H1 (cell line): Measurements from ENCODE around the gene CACNA1D. TPM values are rescaled to one million over a fixed set of nuclear protein-coding genes. Genes with fewer than 3 reads are reported as not detected.

Experiments used
- CTCF ChIA-PET: fragments of 300-600 bp; sonication (Branson Sonifier 250); formaldehyde crosslinking; loops from one replicate; lab custom pipeline; 2021; ENCODE audit not compliant: partially characterized antibody; lab: Charles Lee
- POLR2A ChIA-PET: fragments of 300-600 bp; sonication (Branson Sonifier 250); formaldehyde crosslinking; loops from one replicate; lab custom pipeline; 2021; ENCODE audit warnings: inconsistent platforms; ENCODE audit not compliant: partially characterized antibody; lab: Charles Lee
- DNase-seq, 2 experiments: peaks; one replicate each; pipeline versions ENCODE4 v3.0.0 to v3.0.0-alpha.2; 2010 to 2022; ENCODE audit warnings: low spot score in 2 of 2, low read depth in 1 of 2, mixed read lengths in 1 of 2
- FAIRE-seq: peaks from 2 replicates; lab custom pipeline; 2011; peaks lifted over from hg19 to GRCh38; lab: Jason Lieb, UNC
- H2AFZ ChIP-seq: 2 replicates; pipeline ENCODE4 v1.8.1; 2012; ENCODE audit warnings: low read length, inconsistent platforms
- H2AK5ac ChIP-seq: 2 replicates; pipeline ENCODE4 v1.6.1; 2013; ENCODE audit warnings: low read depth, low read length
- H2BK120ac ChIP-seq: replicated peaks from 2 replicates; pipeline ENCODE3; 2013; ENCODE audit warnings: low read depth, low read length, inconsistent platforms
- H2BK12ac ChIP-seq: 2 replicates; pipeline ENCODE4 v1.6.1; 2013; ENCODE audit warnings: low read depth, low read length
- H2BK15ac ChIP-seq: 2 replicates; pipeline ENCODE4 v1.6.1; 2013; ENCODE audit warnings: low read length
- H2BK20ac ChIP-seq: 2 replicates; pipeline ENCODE4 v1.6.1; 2013; ENCODE audit warnings: low read length
- H2BK5ac ChIP-seq: 2 replicates; pipeline ENCODE4 v1.6.1; 2013; ENCODE audit warnings: low read depth, low read length
- H3K14ac ChIP-seq: 2 replicates; pipeline ENCODE4 v1.6.1; 2013; ENCODE audit warnings: inconsistent platforms; ENCODE audit not compliant: insufficient read length
- H3K18ac ChIP-seq: 2 replicates; pipeline ENCODE4 v1.6.1; 2013; ENCODE audit warnings: low read length; ENCODE audit errors: extremely low read depth
- H3K23ac ChIP-seq: 2 replicates; pipeline ENCODE4 v1.6.1; 2013; ENCODE audit warnings: inconsistent platforms; ENCODE audit not compliant: insufficient read length
- H3K23me2 ChIP-seq: 2 replicates; pipeline ENCODE4 v1.6.1; 2013; ENCODE audit warnings: low read depth, low read length
- H3K27ac ChIP-seq: 2 replicates; pipeline ENCODE4 v1.6.1; 2011; ENCODE audit warnings: low read depth, low read length, inconsistent platforms
- H3K27me3 ChIP-seq, 4 experiments: replicated peaks in 1 of 4; 1 replicate in 1 of 4; 2 replicates in 3 of 4; pipeline versions ENCODE4 v1.6.1 to v1.8.1; 2011 to 2013; ENCODE audit warnings: low read length in 3 of 4, mild to moderate bottlenecking in 3 of 4, inconsistent platforms in 2 of 4, mixed read lengths in 2 of 4, moderate library complexity in 1 of 4; ENCODE audit not compliant: control insufficient read depth in 3 of 4, insufficient read depth in 3 of 4; ENCODE audit errors: extremely low read depth in 1 of 4
- H3K36me3 ChIP-seq, 4 experiments: 2 replicates each; pipeline versions ENCODE4 v1.6.1 to v1.8.1; 2011 to 2013; ENCODE audit warnings: mild to moderate bottlenecking in 4 of 4, low read length in 3 of 4, moderate library complexity in 2 of 4, control low read depth in 1 of 4, inconsistent platforms in 1 of 4; ENCODE audit not compliant: insufficient read depth in 4 of 4, control insufficient read depth in 2 of 4
- H3K4ac ChIP-seq: replicated peaks from 2 replicates; pipeline ENCODE3; 2013; ENCODE audit warnings: low read length, low read depth, mixed read lengths, inconsistent platforms; ENCODE audit not compliant: insufficient read length
- H3K4me1 ChIP-seq, 4 experiments: replicated peaks in 1 of 4; 1 replicate in 1 of 4; 2 replicates in 3 of 4; pipeline versions ENCODE4 v1.6.1 to v1.8.1; 2011 to 2013; ENCODE audit warnings: low read length in 3 of 4, inconsistent platforms in 2 of 4, mixed read lengths in 1 of 4; ENCODE audit not compliant: insufficient read depth in 4 of 4, control insufficient read depth in 3 of 4
- H3K4me2 ChIP-seq, 2 experiments: 2 replicates each; pipeline versions ENCODE4 v1.6.1 to v1.8.1; 2011 to 2013; ENCODE audit warnings: low read depth in 2 of 2, low read length in 2 of 2, control low read depth in 1 of 2, inconsistent platforms in 1 of 2, mild to moderate bottlenecking in 1 of 2; ENCODE audit not compliant: insufficient read depth in 1 of 2
- H3K4me3 ChIP-seq, 4 experiments: fragments of 200-600, 300-600 bp in 1 of 4; sonication (generic), shearing (Covaris generic), sonication (Bioruptor Twin) in 1 of 4; 2 replicates each; pipeline versions ENCODE4 v1.5.1 to v1.8.1; 2011 to 2016; ENCODE audit warnings: low read length in 4 of 4, low read depth in 3 of 4, control low read depth in 2 of 4, inconsistent platforms in 2 of 4, mild to moderate bottlenecking in 2 of 4, mixed read lengths in 1 of 4, moderate library complexity in 1 of 4; ENCODE audit not compliant: insufficient read depth in 2 of 4; ENCODE audit errors: extremely low read depth in 1 of 4
- H3K56ac ChIP-seq: replicated peaks from 2 replicates; pipeline ENCODE3; 2013; ENCODE audit warnings: low read depth, mild to moderate bottlenecking, mixed read lengths, low read length, inconsistent platforms; ENCODE audit not compliant: insufficient read length
- H3K79me1 ChIP-seq: 2 replicates; pipeline ENCODE4 v1.6.1; 2013; ENCODE audit warnings: low read depth, low read length, control low read depth
- H3K79me2 ChIP-seq, 2 experiments: 2 replicates each; pipeline versions ENCODE4 v1.6.1 to v1.8.1; 2012 to 2013; ENCODE audit warnings: low read length in 2 of 2, mild to moderate bottlenecking in 2 of 2, inconsistent platforms in 1 of 2; ENCODE audit not compliant: insufficient read depth in 2 of 2, control insufficient read depth in 1 of 2
- H3K9ac ChIP-seq, 4 experiments: replicated peaks in 1 of 4; 1 replicate in 1 of 4; 2 replicates in 3 of 4; pipeline versions ENCODE4 v1.6.1 to v1.8.1; 2011 to 2013; ENCODE audit warnings: low read depth in 3 of 4, low read length in 3 of 4, control low read depth in 2 of 4, mild to moderate bottlenecking in 2 of 4, moderate library complexity in 2 of 4, inconsistent platforms in 1 of 4; ENCODE audit errors: extremely low read depth in 1 of 4
- H3K9me3 ChIP-seq, 2 experiments: 2 replicates each; pipeline versions ENCODE4 v1.6.1 to v1.8.1; 2012 to 2013; ENCODE audit warnings: mild to moderate bottlenecking in 2 of 2, moderate library complexity in 2 of 2, control low read depth in 1 of 2, inconsistent platforms in 1 of 2, low read depth in 1 of 2, low read length in 1 of 2, mixed read lengths in 1 of 2; ENCODE audit not compliant: insufficient read depth in 2 of 2
- H4K20me1 ChIP-seq, 2 experiments: replicated peaks in 1 of 2; 2 replicates each; pipeline versions ENCODE3 to v1.8.1; 2011 to 2013; ENCODE audit warnings: inconsistent platforms in 2 of 2, low read length in 2 of 2, mild to moderate bottlenecking in 1 of 2; ENCODE audit not compliant: insufficient read depth in 2 of 2, control insufficient read depth in 1 of 2
- H4K5ac ChIP-seq: 2 replicates; pipeline ENCODE4 v1.6.1; 2013; ENCODE audit warnings: low read length, low read depth, mixed read lengths, inconsistent platforms; ENCODE audit not compliant: insufficient read length
- H4K8ac ChIP-seq: 2 replicates; pipeline ENCODE4 v1.8.0; 2013; ENCODE audit warnings: mild to moderate bottlenecking, moderate library complexity, low read length, inconsistent platforms; ENCODE audit not compliant: insufficient read depth; ENCODE audit errors: extremely low read depth
- H4K91ac ChIP-seq: replicated peaks from 2 replicates; pipeline ENCODE3; 2013; ENCODE audit warnings: low read length, mixed read lengths, inconsistent platforms; ENCODE audit not compliant: insufficient read length
- EP300 ChIP-seq, 2 experiments: IDR thresholded peaks; 1 replicate in 1 of 2; 2 replicates in 1 of 2; pipeline ENCODE4 v1.6.1; 2011 to 2012; ENCODE audit warnings: low read depth in 2 of 2, low read length in 2 of 2, mild to moderate bottlenecking in 2 of 2, borderline replicate concordance in 1 of 2, inconsistent platforms in 1 of 2, moderate library complexity in 1 of 2
- EZH2 ChIP-seq: fragments of 200-600 bp; sonication (generic); IDR thresholded peaks from 2 replicates; pipeline ENCODE4 v1.7.1; 2012; ENCODE audit warnings: low read depth, mild to moderate bottlenecking, moderate library complexity, low read length, inconsistent platforms; ENCODE audit not compliant: severe bottlenecking
- GABPA ChIP-seq: IDR thresholded peaks from 2 replicates; pipeline ENCODE4 v1.6.1; 2011; ENCODE audit warnings: mild to moderate bottlenecking, low read length, moderate library complexity, borderline replicate concordance; ENCODE audit not compliant: insufficient read depth
- GTF2F1 ChIP-seq: IDR thresholded peaks from 2 replicates; pipeline ENCODE4 v1.6.1; 2012; ENCODE audit warnings: low read depth, low read length, improper control_type of control experiment, borderline replicate concordance
- HDAC6 ChIP-seq: IDR thresholded peaks from one replicate; pipeline ENCODE4 v1.7.1; 2012; ENCODE audit warnings: low read depth, mild to moderate bottlenecking, inconsistent platforms, low read length, moderate library complexity
- KDM4A ChIP-seq: IDR thresholded peaks from one replicate; pipeline ENCODE4 v1.7.1; 2012; ENCODE audit warnings: low read depth, mild to moderate bottlenecking, moderate library complexity, low read length, inconsistent platforms; ENCODE audit not compliant: severe bottlenecking
- NANOG ChIP-seq: IDR thresholded peaks from 2 replicates; pipeline ENCODE4 v1.6.1; 2011; ENCODE audit warnings: low read length, low read depth, mild to moderate bottlenecking, inconsistent platforms; ENCODE audit not compliant: insufficient read depth, poor library complexity, severe bottlenecking
- PHF8 ChIP-seq: fragments of 200-600 bp; sonication (generic); conservative IDR thresholded peaks from 2 replicates; pipeline ENCODE4 v1.7.1; 2012; ENCODE audit warnings: low read depth, mild to moderate bottlenecking, inconsistent platforms, low read length, moderate library complexity
- RAD21 ChIP-seq, 2 experiments: IDR thresholded peaks in 1 of 2; conservative IDR thresholded peaks in 1 of 2; 2 replicates each; pipeline ENCODE4 v1.6.1; 2011; ENCODE audit warnings: low read depth in 2 of 2, low read length in 2 of 2, improper control_type of control experiment in 1 of 2, inconsistent platforms in 1 of 2, mild to moderate bottlenecking in 1 of 2, moderate library complexity in 1 of 2
- SAP30 ChIP-seq: fragments of 300-600 bp; sonication (generic); IDR thresholded peaks from 2 replicates; pipeline ENCODE4 v1.7.1; 2012; ENCODE audit warnings: low read length, moderate library complexity, mild to moderate bottlenecking, inconsistent platforms; ENCODE audit not compliant: insufficient read depth, insufficient replicate concordance
- SIRT6 ChIP-seq: IDR thresholded peaks from one replicate; pipeline ENCODE4 v1.7.1; 2012; ENCODE audit warnings: low read length, inconsistent platforms
- SIX5 ChIP-seq: IDR thresholded peaks from 2 replicates; pipeline ENCODE4 v1.6.1; 2011; ENCODE audit warnings: mild to moderate bottlenecking, low read depth, low read length
- SP1 ChIP-seq: IDR thresholded peaks from 2 replicates; pipeline ENCODE4 v1.6.1; 2011; ENCODE audit warnings: low read depth, low read length
- ZNF274 ChIP-seq: IDR thresholded peaks from 2 replicates; pipeline ENCODE4 v1.7.0; 2012; ENCODE audit warnings: low read length, borderline replicate concordance; ENCODE audit errors: extremely low read depth
- WGBS, 2 experiments: shearing (Covaris generic) in 1 of 2; methylation state at CpG; one replicate each; pipeline versions ENCODE4 v1.1.6 to v1.1.7; 2013 to 2015; ENCODE audit warnings: low lambda C conversion rate in 2 of 2, mixed read lengths in 2 of 2, inconsistent platforms in 1 of 2, low coverage in 1 of 2, missing lambda C conversion rate in 1 of 2; ENCODE audit not compliant: insufficient replicate concordance in 2 of 2, insufficient coverage in 1 of 2, insufficient read length in 1 of 2; ENCODE audit errors: extremely low coverage in 1 of 2, missing lambda C conversion rate in 1 of 2; 5-methylcytosine and 5-hydroxymethylcytosine counted together
- polyA plus RNA-seq, 7 experiments: library from polyadenylated mRNA; depleted of rRNA in 3 of 7; stranded (reverse) in 5 of 7; unstranded in 2 of 7; fragments of >200 nt in 5 of 7; fragments of 200-250 nt in 2 of 7; gene quantifications; 1 replicate in 5 of 7; 2 replicates in 1 of 7; 4 replicates in 1 of 7; pipeline versions ENCODE4 v1.2.1 to v1.2.3, GENCODE V29; 2011 to 2013; ENCODE audit warnings: missing spikeins in 2 of 7, mixed read lengths in 2 of 7
- total RNA-seq: library from RNA; stranded (reverse); fragmentation: NEBNext Ultra II Directional; extraction: Animal tissue kit (Norgen Biotek cat#: 25700); gene quantifications from 2 replicates; pipeline ENCODE4 v1.2.1, GENCODE V29; 2021

The CACNA1D gene
- total and polyA plus RNA-seq, 2 of the 8 experiments (the other 6 are each of a cell fraction or from before 2014, with no cell fraction given): 2.0 to 2.9 TPM

DNA sequence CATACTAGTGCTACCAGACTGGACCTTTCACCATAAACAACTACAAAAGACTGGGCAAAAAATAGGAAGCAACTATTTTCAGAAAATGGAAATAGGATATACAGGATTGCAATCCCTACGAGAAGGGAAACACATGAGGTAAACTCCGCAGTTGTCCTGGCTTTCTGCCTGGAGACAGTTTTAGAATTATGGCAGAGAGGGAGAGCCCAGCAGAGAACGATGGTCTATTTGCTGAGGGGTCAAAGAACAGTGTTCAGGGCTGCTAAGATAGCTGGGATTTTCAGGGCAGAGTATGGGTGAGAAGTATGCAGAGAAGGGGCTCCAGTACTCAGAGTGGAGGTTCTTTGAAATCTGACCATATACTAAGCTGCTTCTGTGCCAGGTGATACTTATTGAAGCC lies 188.4 kb downstream of the CACNA1D start:
- no peak overlapping the region for H4K5ac ChIP-seq
- H2BK15ac ChIP-seq: no peak overlapping the region
- no peaks in the 10 kb centered on the region for H3K4me1 ChIP-seq
- no peak overlapping the region for H4K8ac ChIP-seq
- no peaks in the 10 kb centered on the region for H3K27me3 ChIP-seq
- WGBS, 2 experiments: 90% methylated on average over 3 of the region's 3 CpGs; no CpG with 5 or more reads in 1 of the 2 experiments
- H4K91ac ChIP-seq: no peak overlapping the region
- H3K4ac ChIP-seq: no peak overlapping the region
- no peak overlapping the region for H2AK5ac ChIP-seq
- CTCF ChIA-PET: interaction anchor here (2.2 to 6.2 kb wide), 2 partner anchors 15 to 28 kb away, joined by 9 to 43 read pairs; no protein-coding TSS in a partner anchor
- no peak overlapping the region for H3K27ac ChIP-seq
- POLR2A ChIA-PET: no interaction called here
- no peak overlapping the region for H3K56ac ChIP-seq
- no peak overlapping the region for H2BK5ac ChIP-seq
- H3K79me2 ChIP-seq: no peaks in the 10 kb centered on the region
- no peak overlapping the region for H3K14ac ChIP-seq
- H3K18ac ChIP-seq: no peak overlapping the region
- H2BK12ac ChIP-seq: no peak overlapping the region
- no peak overlapping the region for H2BK20ac ChIP-seq
- H3K23me2 ChIP-seq: no peaks in the 10 kb centered on the region
- no peak overlapping the region for H3K23ac ChIP-seq
- H3K4me3 ChIP-seq: no peak overlapping the region
- no peaks in the 10 kb centered on the region for H3K36me3 ChIP-seq
- no peaks in the 10 kb centered on the region for H3K79me1 ChIP-seq
- H4K20me1 ChIP-seq: no peaks in the 10 kb centered on the region
- H2BK120ac ChIP-seq: no peak overlapping the region
- TF ChIP-seq EZH2 (no peak), KDM4A (no peak), ZNF274 (no peak), SP1 (no peak), HDAC6 (no peak), NANOG (no peak), SIX5 (no peak), EP300 (IDR thresholded peaks at IDR 0.05; ENCODE audit: borderline replicate concordance in 1 of 2, low read depth in 2 of 2, low read length in 2 of 2) (no peak), SAP30 (no peak), PHF8 (no peak), GTF2F1 (no peak), SIRT6 (no peak), RAD21 (IDR thresholded peaks at IDR 0.05 in 1 of 2, conservative IDR thresholded peaks at IDR 0.05 in 1 of 2; ENCODE audit: low read depth in 2 of 2, low read length in 2 of 2) (no peak), GABPA (no peak)
- no peak overlapping the region for H3K4me2 ChIP-seq
- H2AFZ ChIP-seq: no peak overlapping the region
- no peak overlapping the region for H3K9ac ChIP-seq
- DNase-seq: no peak
- no peak for FAIRE-seq
- no peaks in the 10 kb centered on the region for H3K9me3 ChIP-seq
